ENCODE data around the gene TEX54. TPM values are rescaled to one million over a fixed set of nuclear protein-coding genes. Genes with fewer than 3 reads are reported as not detected.
"Not testable (repeated sequence)": the region's sequence is repeated elsewhere in the genome, so short reads cannot be mapped to it uniquely, and the experiment has no call there.

TEX54 gene
- total RNA-seq, 1 donor from 2014 or later, result not detected

GRCh38 chr11:62835336-62835735, 2.7 kb upstream of the TEX54 start:
- no peak for DNase-seq (ENCODE audit: low spot score)

GRCh38 chr11:62831520-62832335, 913 bp downstream of the TEX54 start, which contains the start of gene STX5:
Gene STX5 (minus strand): TSS chr11:62832051. CDS start chr11:62831243, 808 bp downstream.
- DNase-seq (ENCODE audit: low spot score), result peak; percentile 100

DNA sequence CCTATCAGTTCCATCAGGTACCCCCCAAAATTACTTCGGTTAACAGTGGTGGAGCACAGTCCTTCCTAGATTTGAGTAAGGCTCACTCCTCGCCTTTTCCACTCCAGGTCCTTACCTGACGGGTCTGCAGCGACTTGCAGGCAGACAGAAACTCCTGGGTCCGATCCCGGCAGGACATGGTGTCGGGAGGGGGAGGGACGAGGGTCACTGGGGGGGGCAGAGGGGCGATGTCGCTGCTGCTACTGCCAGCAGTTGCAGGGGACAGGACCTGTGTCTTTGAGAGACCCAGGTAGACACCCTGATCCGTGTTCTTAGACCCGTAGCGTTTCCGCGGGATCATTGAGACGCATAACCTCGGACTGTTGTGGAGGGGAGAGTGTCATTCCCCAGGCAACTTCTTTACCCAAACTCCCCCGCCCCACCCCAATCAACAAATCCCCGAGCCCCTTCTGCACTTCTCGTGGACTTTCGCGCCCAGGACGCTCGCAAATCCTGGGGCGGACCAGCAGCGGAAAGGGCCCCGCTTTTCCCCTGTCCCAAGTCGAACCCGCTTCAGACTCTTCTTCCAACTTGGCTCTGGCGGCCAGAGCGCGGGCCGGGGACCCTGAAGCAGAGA, 1.6 kb downstream of the TEX54 start:
- no peak for DNase-seq (ENCODE audit: low spot score)

- not testable (repeated sequence) for DNase-seq (ENCODE audit: low spot score)
These were observed 4.5 kb downstream of the TEX54 start for GRCh38 chr11:62828130-62828529.

DNA sequence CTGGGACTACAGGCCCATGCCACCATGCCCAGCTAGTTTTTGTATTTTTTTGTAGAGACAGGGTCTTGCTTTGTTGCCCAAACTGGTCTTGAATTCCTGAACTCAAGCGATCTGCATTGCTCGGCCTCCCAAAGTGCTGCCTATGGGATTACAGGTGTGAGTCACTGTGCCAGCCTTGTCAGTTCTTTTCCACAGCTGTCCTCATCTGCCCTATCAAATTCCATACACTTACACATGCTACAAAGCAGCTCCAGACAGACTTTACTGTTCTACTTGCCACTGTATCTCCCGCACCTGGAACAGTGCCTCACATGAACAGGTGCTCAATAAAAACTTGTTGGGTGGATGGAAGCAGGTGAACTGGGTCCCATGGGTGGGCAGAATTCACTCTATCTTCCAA, 9.0 kb downstream of the TEX54 start:
- no peak for DNase-seq (ENCODE audit: low spot score)

DNA sequence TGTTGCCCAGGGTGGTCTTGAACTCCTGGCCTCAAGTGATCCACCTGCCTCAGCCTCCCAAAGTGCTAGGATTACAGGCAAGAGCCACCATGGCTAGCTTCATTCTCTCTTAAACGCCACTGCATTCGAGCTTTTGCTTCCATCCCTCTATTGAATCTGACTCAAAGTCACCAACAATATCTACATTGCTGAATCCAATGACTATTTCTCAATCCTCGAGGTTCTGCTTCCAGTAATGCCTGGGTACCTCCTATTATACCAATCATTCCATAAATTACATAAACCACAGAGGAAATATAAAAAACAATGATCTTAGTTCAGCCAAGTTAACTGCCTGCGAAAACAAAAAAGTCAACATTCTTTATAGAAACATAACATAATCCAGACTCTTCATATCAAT, 15.5 kb downstream of the TEX54 start:
- DNase-seq (ENCODE audit: low spot score), result no peak

- no peak for DNase-seq (ENCODE audit: low spot score)
These were observed 16.1 kb downstream of the TEX54 start for GRCh38 chr11:62816557-62816956.

- DNase-seq (ENCODE audit: low spot score), result no peak
These were observed 21.0 kb downstream of the TEX54 start for GRCh38 chr11:62811659-62812058.

GRCh38 chr11:62810748-62811147, 21.9 kb downstream of the TEX54 start:
- no peak for DNase-seq (ENCODE audit: low spot score)

GRCh38 chr11:62806611-62807121, 26.0 kb downstream of the TEX54 start:
- no peak for DNase-seq (ENCODE audit: low spot score)

DNA sequence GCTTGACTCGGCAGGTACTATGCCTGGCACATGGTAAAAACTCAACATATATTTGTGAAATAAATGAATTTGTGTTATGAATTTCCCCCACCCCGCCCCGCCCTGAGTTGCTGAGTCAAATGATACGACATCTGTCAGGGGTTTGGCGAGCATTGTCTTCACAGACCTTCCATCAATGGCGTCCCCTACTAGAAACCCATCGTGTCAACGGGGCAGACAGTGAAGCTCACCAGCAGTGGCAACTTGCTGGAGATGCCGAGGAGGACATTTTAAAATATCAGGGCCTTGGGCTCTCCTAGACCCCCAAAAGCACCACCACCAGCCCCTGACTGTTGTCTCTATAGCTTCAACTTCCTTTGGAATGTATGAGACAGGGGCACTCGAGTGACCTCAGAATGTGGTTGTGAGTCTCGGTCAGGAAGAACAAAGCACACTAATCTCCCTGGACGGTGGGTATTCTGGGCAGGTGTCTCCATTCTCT, 26.6 kb downstream of the TEX54 start:
- DNase-seq (ENCODE audit: low spot score), result no peak

- DNase-seq (ENCODE audit: low spot score), result peak; percentile 96
These were observed 27.4 kb downstream of the TEX54 start, which contains the start of gene NXF1 for GRCh38 chr11:62805076-62805892. Gene NXF1 (minus strand): TSS chr11:62805440. CDS start chr11:62805356, 84 bp downstream.

DNA sequence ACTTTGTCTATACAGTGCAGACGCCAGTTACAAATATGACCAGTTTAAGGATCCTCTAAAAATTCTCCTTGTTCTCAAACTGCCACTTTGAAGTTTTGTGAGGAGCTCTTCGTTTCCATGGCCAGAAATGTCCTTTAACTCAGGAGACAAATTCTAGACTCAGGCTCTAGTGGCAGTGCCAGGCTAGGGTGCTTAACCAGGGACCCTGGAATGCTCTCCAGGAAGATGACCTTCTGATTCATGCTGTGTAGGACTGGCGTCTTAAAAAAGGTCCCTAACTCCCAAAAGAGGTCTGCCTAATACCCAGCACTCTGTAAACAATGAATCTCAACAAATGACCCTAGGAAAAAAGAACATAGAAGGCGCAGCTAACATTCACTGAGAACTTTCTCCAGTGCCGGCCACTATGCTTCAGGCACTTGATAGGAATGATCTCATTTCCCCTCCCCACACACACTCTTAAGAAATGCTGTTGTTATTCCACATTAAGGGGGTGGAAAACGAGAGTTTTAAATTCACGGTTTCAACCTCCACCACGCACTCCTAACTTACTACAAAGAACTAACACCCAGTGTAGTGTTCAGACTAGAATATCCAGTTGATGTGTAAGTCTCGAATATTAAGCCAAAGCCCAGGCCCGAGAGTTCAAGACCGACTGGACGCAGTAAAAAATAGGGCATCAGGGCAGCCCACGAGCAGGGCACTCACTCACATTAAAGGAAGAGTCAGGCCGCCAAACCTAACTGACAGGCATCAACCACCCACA, 28.1 kb downstream of the TEX54 start:
- no peak for DNase-seq (ENCODE audit: low spot score)

DNA sequence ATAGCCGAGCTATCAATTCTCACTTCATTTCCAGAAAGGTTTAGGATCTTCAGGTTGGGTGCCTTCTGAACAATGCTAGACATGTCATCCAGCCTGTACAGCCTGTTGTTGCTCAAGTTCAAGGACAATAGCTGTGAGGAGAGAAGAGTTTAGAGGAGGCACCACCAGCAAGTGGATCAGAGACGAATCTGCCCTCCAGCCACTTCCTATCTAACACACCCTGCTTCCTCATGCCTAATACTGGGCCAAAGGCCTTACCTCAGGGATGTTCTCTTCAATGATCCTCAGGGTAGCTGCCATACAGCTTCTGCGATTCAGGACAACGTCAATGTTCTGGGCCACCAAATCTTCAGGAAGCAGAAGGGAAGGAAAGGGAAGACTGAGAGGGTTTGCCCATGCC, 31.6 kb downstream of the TEX54 start:
- no peak for DNase-seq (ENCODE audit: low spot score)

- no peak for DNase-seq (ENCODE audit: low spot score)
These were observed 33.2 kb downstream of the TEX54 start for GRCh38 chr11:62799486-62799885.

DNA sequence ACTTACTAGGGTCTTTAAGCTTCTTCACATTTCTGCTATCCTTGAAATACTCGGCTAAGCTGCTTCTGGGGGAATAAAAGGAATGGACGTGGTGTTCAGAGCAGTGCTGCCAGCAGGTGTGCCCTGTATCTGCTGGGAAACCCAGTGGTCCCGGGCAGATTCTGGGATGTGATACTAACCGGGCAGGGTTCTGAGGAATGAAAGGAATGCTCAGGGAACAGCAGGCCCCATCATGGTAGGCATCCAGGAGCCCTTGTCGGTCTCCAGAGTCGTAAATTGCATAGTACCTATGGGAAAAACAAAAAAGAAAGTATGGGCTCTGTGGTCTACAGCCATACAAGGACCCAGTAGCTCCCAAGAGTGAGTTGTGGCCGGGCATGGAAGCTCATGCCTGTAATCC, 36.4 kb downstream of the TEX54 start:
- DNase-seq (ENCODE audit: low spot score), result no peak

GRCh38 chr11:62794201-62794775, 38.4 kb downstream of the TEX54 start:
- no peak for DNase-seq (ENCODE audit: low spot score)

- DNase-seq (ENCODE audit: low spot score), result no peak
These were observed 40.5 kb downstream of the TEX54 start for GRCh38 chr11:62792202-62792575.

DNA sequence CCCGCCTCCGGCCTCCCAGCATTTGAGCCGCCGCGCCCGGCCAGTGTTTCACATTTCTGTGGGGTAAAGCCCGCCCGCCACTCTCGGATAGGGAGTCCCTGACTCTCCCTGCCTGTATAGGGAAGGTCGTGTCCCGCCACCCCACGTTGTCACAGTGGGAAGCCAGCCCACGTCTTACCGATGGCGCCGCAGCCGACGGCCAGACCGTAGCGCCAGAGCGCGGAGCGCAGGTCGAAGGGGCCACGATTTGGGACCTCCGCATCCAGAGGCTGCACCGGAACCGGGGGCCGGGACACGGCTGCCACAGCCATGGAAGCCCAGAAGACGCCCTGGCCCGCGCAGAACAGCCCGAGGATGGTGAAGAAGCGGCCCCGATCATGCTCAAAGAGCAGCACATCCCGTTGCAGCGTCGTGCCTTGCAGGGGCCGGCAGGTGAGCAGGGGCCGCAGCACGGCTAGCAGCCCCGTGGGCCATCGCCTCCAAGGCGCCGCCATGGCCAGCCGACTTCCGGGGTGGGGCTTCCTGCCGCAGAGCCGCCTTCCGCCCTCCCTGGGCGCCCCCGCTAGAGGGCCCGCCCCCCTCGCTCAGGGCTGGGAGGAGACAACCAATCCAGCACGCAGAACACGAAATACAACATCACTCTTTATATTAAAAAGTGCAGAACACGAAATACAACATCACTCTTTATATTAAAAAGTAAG, 41.0 kb downstream of the TEX54 start, which contains the start of gene TMEM223:
Gene TMEM223, minus strand, starts transcription at position 506 of the 701 bp plus-strand sequence. Its CDS starts 12 bp downstream, at position 494.
- peak; percentile 87 for DNase-seq (ENCODE audit: low spot score)

- DNase-seq (ENCODE audit: low spot score), result no peak
These were observed 43.1 kb downstream of the TEX54 start for GRCh38 chr11:62789576-62789975.
